OCI-LY1 (cell line): Measurements from ENCODE around the gene ITPRIPL2.

Experiments
- H2AFZ ChIP-seq: fragments of 200-600 bp; sonication (generic), shearing (Covaris generic); 2 replicates; pipeline ENCODE4 v1.6.0; 2014; ENCODE audit warnings: antibody characterized with exemption, mild to moderate bottlenecking, low read length
- H3F3A ChIP-seq: fragments of 200-600 bp; sonication (generic), shearing (Covaris generic); 2 replicates; pipeline ENCODE4 v1.6.0; 2014; ENCODE audit warnings: mild to moderate bottlenecking, antibody characterized with exemption, low read length, moderate library complexity; ENCODE audit not compliant: insufficient read depth
- H3K27ac ChIP-seq: fragments of 200-600 bp; sonication (generic); 2 replicates; pipeline ENCODE4 v1.5.1; 2014; ENCODE audit warnings: low read length, mixed run types, mild to moderate bottlenecking, low read depth; ENCODE audit not compliant: poor library complexity, severe bottlenecking
- H3K27me3 ChIP-seq: fragments of 200-600 bp; sonication (generic); 2 replicates; pipeline ENCODE4 v1.6.0; 2014; ENCODE audit warnings: antibody characterized with exemption, mild to moderate bottlenecking, low read length, moderate library complexity; ENCODE audit not compliant: insufficient read depth
- H3K36me3 ChIP-seq: fragments of 200-600 bp; sonication (generic); 2 replicates; pipeline ENCODE4 v1.6.1; 2014; ENCODE audit warnings: mild to moderate bottlenecking, antibody characterized with exemption, low read length, moderate library complexity, mixed read lengths; ENCODE audit not compliant: insufficient read depth
- H3K4me1 ChIP-seq: fragments of 200-600 bp; sonication (generic); 2 replicates; pipeline ENCODE4 v1.5.1; 2014; ENCODE audit warnings: mild to moderate bottlenecking, low read length, moderate library complexity; ENCODE audit not compliant: insufficient read depth, severe bottlenecking
- H3K4me2 ChIP-seq: fragments of 200-600 bp; sonication (generic), shearing (Covaris generic); 2 replicates; pipeline ENCODE4 v1.6.1; 2014; ENCODE audit warnings: low read length
- H3K4me3 ChIP-seq: fragments of 200-600 bp; sonication (generic); 2 replicates; pipeline ENCODE4 v1.5.1; 2014; ENCODE audit warnings: low read length, low read depth, mild to moderate bottlenecking, mixed read lengths; ENCODE audit not compliant: poor library complexity, severe bottlenecking
- H3K79me2 ChIP-seq: fragments of 200-600 bp; shearing (Covaris generic); 2 replicates; pipeline ENCODE4 v1.6.1; 2016; ENCODE audit warnings: mixed run types, low read length, mixed read lengths; ENCODE audit not compliant: insufficient read depth
- H3K9ac ChIP-seq: fragments of 200-600 bp; sonication (generic), shearing (Covaris generic); 2 replicates; pipeline ENCODE4 v1.6.1; 2014; ENCODE audit warnings: mild to moderate bottlenecking, low read length, mixed read lengths
- H3K9me2 ChIP-seq: fragments of 200-600 bp; sonication (generic), shearing (Covaris generic); 2 replicates; pipeline ENCODE4 v1.6.1; 2014; ENCODE audit warnings: low read depth, mild to moderate bottlenecking, low read length, mixed read lengths
- H3K9me3 ChIP-seq: fragments of 200-600 bp; shearing (Covaris generic); 2 replicates; pipeline ENCODE4 v1.6.1; 2014; ENCODE audit warnings: low read length, mixed read lengths
- H4K20me1 ChIP-seq: fragments of 200-600 bp; sonication (generic), shearing (Covaris generic); 2 replicates; pipeline ENCODE4 v1.6.0; 2016; ENCODE audit warnings: mild to moderate bottlenecking, low read length; ENCODE audit not compliant: insufficient read depth
- EZH2 ChIP-seq: fragments of 200-600 bp; sonication (generic), shearing (Covaris generic); IDR thresholded peaks from 2 replicates; pipeline ENCODE4 v1.8.0; 2017; ENCODE audit warnings: borderline replicate concordance, mixed run types, mild to moderate bottlenecking, antibody characterized with exemption, low read length, moderate library complexity, mixed read lengths
- TF ChIP-seq, protein P1 (sequence below): fragments of 200-600 bp; sonication (generic), shearing (Covaris generic); IDR thresholded peaks from 2 replicates; pipeline ENCODE4 v1.5.1; 2017; ENCODE audit warnings: mild to moderate bottlenecking, antibody characterized with exemption, low read length, moderate library complexity, mixed read lengths

The ITPRIPL2 gene

DNA sequence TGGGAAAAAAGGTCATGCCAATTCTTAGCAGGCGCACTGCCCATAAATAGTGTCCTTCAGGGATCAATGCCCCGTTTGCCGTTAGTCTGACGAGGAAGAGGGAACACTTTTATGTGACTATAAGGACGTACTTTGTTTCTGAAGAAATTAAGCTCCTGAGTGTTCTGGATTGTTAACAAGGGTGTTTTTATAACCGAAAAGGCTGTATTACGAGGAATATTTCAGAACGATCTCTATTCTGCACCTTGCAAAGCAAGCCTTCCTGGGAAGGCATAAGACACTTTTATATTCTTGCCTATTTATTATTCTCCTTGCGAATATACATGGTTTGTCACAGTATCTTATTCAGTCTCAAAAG lies 29.8 kb downstream of the ITPRIPL2 start:
- H3K36me3 ChIP-seq: no peaks in the 10 kb centered on the region
- H3K4me2 ChIP-seq: no peak overlapping the region
- no peak overlapping the region for H3K27ac ChIP-seq
- H3K9me3 ChIP-seq: no peaks in the 10 kb centered on the region
- H3F3A ChIP-seq: no peaks in the 10 kb centered on the region
- no peak overlapping the region for H3K4me3 ChIP-seq
- peaks cover 7% of the 10 kb centered on the region; the same call in 1 of the 2 replicates for H3K27me3 ChIP-seq
- no peaks in the 10 kb centered on the region for H3K79me2 ChIP-seq
- no peaks in the 10 kb centered on the region for H4K20me1 ChIP-seq
- H3K4me1 ChIP-seq: no peaks in the 10 kb centered on the region
- H3K9me2 ChIP-seq: no peaks in the 10 kb centered on the region
- no peak for TF ChIP-seq EZH2
- TF ChIP-seq, protein P1, sequence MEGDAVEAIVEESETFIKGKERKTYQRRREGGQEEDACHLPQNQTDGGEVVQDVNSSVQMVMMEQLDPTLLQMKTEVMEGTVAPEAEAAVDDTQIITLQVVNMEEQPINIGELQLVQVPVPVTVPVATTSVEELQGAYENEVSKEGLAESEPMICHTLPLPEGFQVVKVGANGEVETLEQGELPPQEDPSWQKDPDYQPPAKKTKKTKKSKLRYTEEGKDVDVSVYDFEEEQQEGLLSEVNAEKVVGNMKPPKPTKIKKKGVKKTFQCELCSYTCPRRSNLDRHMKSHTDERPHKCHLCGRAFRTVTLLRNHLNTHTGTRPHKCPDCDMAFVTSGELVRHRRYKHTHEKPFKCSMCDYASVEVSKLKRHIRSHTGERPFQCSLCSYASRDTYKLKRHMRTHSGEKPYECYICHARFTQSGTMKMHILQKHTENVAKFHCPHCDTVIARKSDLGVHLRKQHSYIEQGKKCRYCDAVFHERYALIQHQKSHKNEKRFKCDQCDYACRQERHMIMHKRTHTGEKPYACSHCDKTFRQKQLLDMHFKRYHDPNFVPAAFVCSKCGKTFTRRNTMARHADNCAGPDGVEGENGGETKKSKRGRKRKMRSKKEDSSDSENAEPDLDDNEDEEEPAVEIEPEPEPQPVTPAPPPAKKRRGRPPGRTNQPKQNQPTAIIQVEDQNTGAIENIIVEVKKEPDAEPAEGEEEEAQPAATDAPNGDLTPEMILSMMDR: no peak
- H2AFZ ChIP-seq: no peak overlapping the region
- H3K9ac ChIP-seq: no peak overlapping the region

DNA sequence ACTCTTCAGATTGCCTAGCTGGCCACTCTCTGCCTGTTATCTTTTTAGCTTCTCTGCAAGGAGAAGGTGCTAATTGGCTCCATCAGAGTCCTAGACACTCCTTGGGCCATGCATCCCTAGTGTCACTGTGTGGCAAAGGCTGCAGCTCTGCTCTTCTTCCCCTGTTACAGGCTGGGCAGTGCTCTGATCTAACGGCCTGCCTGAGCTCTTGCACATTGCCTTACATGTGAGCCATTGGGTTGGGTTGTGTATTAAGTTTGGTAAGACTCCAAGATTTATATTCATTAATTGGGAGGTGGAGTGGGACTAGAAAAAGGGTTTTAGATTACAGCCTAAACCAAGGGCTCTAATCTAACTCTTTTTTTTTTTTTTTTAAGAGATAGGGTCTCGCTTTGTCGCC lies 31.2 kb downstream of the ITPRIPL2 start:
- Histone ChIP-seq H3K4me1 (no peaks in the 10 kb centered on the region), H3K79me2 (no peaks in the 10 kb centered on the region), H2AFZ (no peak overlapping the region), H3K4me2 (no peak overlapping the region), H3K27me3 (peaks cover 7% of the 10 kb centered on the region; the same call in 1 of the 2 replicates), H3K9me3 (no peaks in the 10 kb centered on the region), H3F3A (no peaks in the 10 kb centered on the region), H3K4me3 (no peak overlapping the region), H3K36me3 (no peaks in the 10 kb centered on the region), H3K27ac (no peak overlapping the region), H3K9me2 (no peaks in the 10 kb centered on the region), H4K20me1 (no peaks in the 10 kb centered on the region), H3K9ac (no peak overlapping the region)
- TF ChIP-seq, protein P1: no peak
- TF ChIP-seq EZH2: no peak

DNA sequence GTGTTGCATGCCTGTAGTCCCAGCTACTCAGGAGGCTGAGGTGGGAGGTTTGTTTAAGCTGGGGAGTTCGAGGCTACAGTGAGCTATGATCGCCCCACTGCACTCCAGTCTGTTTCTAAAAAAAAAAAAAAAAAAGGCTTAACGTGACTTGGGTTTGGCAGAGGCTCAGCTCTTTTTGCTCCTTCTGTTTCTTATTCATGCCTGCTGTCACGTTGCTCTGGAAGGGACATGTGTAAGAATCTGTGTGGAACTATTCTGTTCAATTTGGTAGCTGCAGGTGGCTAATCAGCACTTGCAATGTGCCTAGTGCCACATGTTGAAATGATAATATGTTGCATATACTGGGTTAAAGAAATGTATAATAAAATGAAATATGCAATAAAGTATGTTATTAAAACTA lies 33.4 kb downstream of the ITPRIPL2 start:
- peaks cover 2% of the 10 kb centered on the region; the same call in 1 of the 2 replicates for H3K27me3 ChIP-seq
- H3K9me2 ChIP-seq: no peaks in the 10 kb centered on the region
- H3K4me2 ChIP-seq: no peak overlapping the region
- H3K9ac ChIP-seq: no peak overlapping the region
- no peaks in the 10 kb centered on the region for H4K20me1 ChIP-seq
- H3K9me3 ChIP-seq: no peaks in the 10 kb centered on the region
- no peaks in the 10 kb centered on the region for H3K4me1 ChIP-seq
- H3F3A ChIP-seq: no peaks in the 10 kb centered on the region
- no peak overlapping the region for H2AFZ ChIP-seq
- H3K27ac ChIP-seq: no peak overlapping the region
- H3K4me3 ChIP-seq: no peak overlapping the region
- no peaks in the 10 kb centered on the region for H3K36me3 ChIP-seq
- no peaks in the 10 kb centered on the region for H3K79me2 ChIP-seq
- TF ChIP-seq, protein P1: no peak
- no peak for TF ChIP-seq EZH2
